ENCODE data around the gene RNASEH2C. TPM values are rescaled to one million over a fixed set of nuclear protein-coding genes. Genes with fewer than 3 reads are reported as not detected.

RNASEH2C gene
- total RNA-seq, 1 donor, result 41.5 TPM

DNA sequence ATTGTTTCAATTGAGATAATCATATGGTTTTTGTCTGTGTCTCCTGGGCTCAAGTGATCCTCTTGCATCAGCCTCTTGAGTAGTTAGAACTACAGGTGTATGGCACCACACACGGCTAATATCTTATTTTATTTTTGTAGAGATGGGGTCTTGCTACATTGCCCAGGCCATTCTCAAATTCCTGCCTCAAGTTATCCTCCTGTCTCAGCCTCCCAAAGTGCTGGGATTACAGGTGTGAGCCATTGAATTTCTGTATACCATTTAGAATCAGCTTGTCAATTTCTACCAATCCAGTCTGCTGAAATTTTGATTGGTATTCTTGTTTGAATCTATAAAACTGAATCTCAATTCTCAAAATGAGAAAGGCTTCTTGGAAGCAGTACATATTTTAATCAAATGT, 18.9 kb downstream of the RNASEH2C start:
- TF ChIP-seq, protein P1, sequence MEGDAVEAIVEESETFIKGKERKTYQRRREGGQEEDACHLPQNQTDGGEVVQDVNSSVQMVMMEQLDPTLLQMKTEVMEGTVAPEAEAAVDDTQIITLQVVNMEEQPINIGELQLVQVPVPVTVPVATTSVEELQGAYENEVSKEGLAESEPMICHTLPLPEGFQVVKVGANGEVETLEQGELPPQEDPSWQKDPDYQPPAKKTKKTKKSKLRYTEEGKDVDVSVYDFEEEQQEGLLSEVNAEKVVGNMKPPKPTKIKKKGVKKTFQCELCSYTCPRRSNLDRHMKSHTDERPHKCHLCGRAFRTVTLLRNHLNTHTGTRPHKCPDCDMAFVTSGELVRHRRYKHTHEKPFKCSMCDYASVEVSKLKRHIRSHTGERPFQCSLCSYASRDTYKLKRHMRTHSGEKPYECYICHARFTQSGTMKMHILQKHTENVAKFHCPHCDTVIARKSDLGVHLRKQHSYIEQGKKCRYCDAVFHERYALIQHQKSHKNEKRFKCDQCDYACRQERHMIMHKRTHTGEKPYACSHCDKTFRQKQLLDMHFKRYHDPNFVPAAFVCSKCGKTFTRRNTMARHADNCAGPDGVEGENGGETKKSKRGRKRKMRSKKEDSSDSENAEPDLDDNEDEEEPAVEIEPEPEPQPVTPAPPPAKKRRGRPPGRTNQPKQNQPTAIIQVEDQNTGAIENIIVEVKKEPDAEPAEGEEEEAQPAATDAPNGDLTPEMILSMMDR (IDR thresholded peaks at IDR 0.05; ENCODE audit: insufficient read depth, low read depth, low read length), result no peak
- no peak for DNase-seq (ENCODE audit: low read depth)
- H3K4me3 ChIP-seq (ENCODE audit: low read depth, low read length), result no peak overlapping the region

GRCh38 chr11:65700399-65700798, 20.2 kb downstream of the RNASEH2C start:
- no peak overlapping the region for H3K4me3 ChIP-seq (ENCODE audit: low read depth, low read length)
- TF ChIP-seq, protein P1 (IDR thresholded peaks at IDR 0.05; ENCODE audit: insufficient read depth, low read depth, low read length), result no peak
- DNase-seq (ENCODE audit: low read depth), result no peak

GRCh38 chr11:65699306-65699705, 21.3 kb downstream of the RNASEH2C start:
- TF ChIP-seq, protein P1 (IDR thresholded peaks at IDR 0.05; ENCODE audit: insufficient read depth, low read depth, low read length), result no peak
- no peak overlapping the region for H3K4me3 ChIP-seq (ENCODE audit: low read depth, low read length)
- no peak for DNase-seq (ENCODE audit: low read depth)

DNA sequence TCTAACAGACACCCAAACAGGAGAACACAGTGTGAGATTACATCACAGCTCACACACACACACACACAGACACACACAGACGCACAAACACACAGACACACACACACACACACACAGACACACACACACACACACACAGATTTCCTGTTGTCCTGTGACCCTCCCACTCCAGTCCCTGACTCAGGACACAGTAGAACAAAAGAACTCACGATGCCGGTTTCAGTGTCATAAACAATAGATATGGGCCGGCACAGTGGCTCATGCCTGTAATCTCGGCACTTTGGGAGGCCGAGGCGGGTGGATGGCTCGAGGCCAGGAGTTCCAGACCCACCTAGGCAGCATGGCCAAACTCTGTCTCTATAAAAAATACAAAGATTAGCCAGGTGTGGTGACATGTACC, 22.4 kb downstream of the RNASEH2C start:
- H3K4me3 ChIP-seq (ENCODE audit: low read depth, low read length), result no peak overlapping the region
- DNase-seq (ENCODE audit: low read depth), result no peak
- TF ChIP-seq, protein P1 (IDR thresholded peaks at IDR 0.05; ENCODE audit: insufficient read depth, low read depth, low read length), result no peak

GRCh38 chr11:65696802-65697552, 23.6 kb downstream of the RNASEH2C start:
- TF ChIP-seq, protein P1 (IDR thresholded peaks at IDR 0.05; ENCODE audit: insufficient read depth, low read depth, low read length), result no peak
- DNase-seq (ENCODE audit: low read depth), result no peak
- no peak overlapping the region for H3K4me3 ChIP-seq (ENCODE audit: low read depth, low read length)

DNA sequence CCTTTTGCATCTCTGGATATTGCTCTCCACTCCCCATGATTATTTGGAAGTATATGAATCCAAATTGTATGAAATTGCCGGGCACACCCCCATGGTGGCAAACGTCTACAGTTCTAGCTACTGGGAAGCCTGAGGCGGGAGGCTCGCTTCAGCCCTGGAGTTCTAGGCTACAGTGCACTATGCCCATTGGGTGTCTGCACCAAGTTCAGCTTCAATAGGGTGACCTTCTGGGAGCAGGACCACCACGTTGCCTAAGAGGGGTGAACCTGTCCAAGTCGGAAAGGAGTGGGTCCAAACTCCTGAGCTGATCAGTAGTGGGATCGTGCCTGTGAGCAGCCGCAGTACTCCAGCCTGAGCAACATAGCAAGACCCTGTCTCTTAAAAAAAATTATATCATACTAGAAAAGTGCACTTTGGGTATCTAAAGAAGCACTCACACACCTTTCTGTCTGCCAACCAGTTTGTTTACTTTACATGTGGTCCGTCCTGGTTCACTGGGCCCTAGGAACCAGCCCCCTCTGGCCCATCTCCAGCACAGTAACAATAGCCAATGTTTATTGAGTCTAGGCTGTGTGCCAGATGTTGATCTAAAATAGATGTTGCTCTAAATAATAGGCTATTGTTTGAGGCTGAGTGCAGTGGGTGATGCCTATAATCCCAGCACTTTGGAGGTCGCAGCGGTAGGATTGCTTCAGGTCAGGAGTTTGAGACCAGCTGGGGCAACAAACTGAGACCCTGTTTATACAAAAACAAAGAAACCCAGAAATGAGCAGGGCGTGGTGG, 24.9 kb downstream of the RNASEH2C start:
- TF ChIP-seq, protein P1 (IDR thresholded peaks at IDR 0.05; ENCODE audit: insufficient read depth, low read depth, low read length), result no peak
- no peak for DNase-seq (ENCODE audit: low read depth)

More for the DNA sequence above, 24.9 kb downstream of the RNASEH2C start:
- no peak overlapping the region for H3K4me3 ChIP-seq (ENCODE audit: low read depth, low read length)
